ENCODE results near the gene RNF157.
"Not testable (repeated sequence)": the region's sequence is repeated elsewhere in the genome, so short reads cannot be mapped to it uniquely, and the experiment has no call there.

The RNF157 gene

DNA sequence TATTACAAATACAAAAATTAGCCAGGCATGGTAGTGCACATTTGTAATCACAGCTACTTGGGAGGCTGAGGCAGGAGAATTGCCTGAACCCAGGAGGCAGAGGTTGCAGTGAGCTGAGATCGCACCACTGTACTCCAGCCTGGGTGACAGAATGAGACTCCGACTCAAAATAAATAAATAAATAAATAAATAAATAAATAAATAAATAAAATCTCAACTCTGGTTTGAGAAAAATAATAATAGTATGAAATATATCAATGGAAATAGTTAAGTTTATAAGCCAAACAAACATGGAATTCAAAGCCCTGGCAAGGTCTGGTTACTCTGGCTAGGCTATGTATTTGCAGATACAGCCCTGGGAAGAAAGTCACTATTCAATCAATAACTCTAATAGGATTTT, 53.5 kb downstream of the RNF157 start:
- DNase-seq: not testable (repeated sequence)

DNA sequence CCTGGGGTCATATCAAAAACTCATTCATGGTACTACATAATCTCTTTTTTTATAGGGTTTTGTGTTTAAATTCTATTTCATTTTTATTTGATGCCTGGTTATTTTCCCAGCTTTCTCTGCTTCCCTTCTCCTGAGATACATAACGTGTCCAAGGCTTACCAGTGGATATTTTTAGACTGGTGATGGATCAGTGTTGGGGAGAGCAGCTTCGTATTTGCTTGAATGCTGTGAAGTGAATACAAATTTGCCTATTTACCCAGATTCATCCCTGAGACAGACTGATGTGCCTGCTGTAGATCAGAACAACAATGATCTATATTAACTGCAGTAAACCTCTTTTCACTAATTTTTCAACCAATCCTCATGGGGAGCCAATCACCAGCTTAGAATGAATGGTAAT, 56.0 kb downstream of the RNF157 start:
- DNase-seq: no peak

DNA sequence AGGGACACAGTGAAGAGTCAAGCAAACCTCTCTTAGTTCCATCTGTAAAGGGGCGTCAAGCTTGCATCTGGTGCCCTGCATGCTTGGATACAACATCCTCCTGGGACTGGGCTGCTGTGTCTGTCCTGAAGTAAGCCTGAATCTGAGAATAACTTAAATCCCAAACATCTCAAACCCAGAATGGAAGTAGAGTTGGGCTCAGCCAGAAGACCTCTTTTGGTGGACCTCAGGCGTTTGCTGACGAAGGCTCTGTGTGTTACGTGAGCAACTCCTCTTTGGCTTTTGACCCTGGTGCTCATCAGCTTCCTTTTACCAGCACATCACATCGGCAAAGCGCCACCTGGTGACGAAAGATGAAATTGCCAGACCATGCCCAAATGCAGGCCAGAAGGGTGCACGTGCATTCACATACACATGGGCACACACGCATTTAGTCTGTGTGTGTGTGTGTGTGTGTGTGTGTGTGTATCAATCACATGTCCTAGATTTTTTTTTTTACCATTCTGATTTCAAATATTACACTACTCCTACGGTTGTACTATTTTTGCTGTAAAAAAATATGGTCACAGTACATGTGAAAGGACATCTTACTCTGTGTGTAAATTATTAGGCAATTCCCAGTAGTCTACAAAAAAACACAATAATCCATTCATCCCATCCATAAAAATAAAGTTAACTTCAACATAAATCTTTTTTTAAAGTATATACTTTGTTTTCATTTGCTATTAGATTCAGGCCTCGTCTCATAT, 58.1 kb downstream of the RNF157 start:
- no peak for DNase-seq

DNA sequence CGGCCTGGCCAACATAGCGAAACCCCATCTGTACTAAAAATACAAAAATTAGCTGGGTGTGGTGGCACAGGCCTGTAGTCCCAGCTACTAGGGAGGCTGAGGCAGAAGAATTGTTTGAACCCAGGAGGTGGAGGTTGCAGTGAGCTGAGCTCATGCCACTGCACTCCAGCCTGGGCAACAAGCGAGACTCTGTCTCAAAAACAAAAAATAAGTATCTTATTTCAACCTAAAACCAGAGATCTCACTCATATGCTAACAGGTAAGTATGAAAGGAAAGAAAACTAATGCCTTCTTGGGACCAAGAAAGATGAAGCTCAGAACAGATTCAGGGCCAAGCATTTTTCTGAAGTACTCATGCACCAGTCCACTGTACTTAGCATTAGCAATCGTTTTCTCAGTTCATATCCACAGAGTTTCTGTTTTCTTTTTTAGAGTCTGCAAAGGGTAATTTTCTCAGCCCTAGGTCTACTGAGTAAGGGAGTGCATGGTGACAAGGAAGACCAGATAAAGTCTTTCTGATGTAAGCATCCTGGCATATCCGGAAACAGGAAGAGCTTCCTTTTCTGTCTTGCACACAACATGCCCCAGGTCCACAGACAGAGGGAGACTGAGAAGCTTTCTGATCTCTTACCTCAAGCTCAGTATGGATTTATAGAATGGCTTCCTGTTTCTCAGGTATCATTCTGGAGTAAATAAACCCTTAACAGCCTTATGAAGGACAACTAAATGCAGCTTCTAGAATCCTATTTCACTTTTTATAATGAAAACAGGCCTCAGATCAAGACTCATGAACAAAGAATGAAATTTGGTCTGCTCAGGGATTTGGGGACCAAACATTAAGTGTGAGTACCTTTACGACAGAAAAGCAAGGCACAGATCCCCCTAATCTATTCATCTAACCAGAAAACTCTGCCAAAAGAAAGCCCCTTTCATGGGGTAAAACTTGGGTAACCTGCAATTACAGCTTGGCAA, 60.5 kb downstream of the RNF157 start:
- DNase-seq: no peak

DNA sequence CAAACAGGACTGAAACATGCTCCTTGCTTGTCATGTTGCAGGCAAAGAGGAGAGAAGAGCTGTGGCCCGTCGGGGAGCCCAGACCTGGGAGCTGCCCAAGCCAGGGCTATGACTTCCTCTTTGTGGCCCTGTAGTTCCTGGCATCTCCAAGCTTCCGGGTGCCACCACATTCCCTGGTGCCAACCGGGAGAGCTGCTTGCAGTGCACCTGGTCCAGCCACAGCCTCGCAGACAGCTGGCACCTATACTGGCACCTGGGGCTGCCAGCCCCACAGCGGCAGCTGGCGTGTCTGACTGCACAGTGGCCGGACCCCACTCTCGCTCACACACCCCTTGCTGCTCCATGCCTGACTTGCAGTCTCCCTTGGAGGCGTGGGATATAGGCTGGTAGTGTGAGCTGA, 62.2 kb downstream of the RNF157 start:
- DNase-seq: no peak

DNA sequence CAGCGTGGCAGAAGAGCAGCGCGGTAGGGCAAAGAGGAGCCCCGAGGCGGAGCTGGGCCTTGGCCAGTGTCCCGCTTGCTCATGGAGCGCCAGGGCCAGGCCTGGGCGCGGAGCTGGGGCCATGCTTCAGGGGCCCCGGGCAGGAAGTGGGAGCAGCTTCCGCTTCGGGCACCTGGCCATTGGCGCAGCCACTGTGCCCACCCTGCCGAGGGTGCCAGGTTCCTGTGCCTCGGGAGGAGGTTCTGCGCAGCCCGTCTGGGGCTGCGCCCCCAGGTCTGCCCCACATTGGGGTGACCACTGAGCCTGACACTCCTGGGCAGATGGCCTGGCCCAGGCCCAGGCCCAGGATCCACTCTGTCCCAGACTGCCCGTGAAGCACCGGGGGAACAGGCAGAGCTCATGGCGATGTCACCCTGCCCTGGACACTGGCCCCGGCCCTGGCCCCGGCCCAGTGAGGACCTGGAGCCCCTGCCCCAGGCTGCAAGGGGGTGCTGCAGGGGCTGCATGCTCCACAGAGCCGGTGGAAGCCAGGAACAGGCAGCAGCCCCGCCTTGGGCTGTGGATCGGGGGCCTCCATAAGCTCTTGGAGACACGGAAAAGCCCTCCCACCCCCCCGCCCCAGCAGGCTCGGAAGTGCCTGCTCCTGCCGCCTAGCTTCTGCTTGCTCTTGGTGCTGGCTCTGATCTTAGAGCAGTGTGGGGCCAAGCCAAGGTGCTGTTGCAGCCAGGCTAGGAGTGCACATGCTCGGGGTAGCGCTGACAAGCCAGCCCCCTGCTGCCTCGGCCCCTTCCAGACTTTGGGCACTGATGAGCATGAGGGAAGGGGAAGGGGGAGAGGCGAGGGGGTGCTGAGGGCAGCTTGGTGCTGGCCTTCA, 63.4 kb downstream of the RNF157 start:
- DNase-seq: no peak

DNA sequence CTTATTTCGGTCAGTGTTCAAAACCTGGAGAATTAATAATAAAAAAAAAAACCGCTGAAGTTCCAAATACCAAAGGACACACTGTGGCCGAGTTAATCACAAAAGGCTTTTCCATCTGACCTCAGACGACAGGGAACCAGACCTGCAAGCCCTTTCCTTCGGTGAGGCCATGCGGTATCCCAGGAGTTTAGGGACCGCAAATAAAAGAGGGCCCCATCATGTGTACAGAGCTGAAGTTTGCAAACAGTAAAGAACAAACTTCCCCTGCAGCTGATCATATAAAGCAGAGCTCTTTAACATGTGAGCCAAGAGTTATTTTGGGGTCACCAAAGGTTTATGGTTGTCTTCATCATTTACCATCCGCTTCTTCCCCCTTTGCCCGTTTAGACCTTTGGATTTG, 66.3 kb downstream of the RNF157 start:
- no peak for DNase-seq

DNA sequence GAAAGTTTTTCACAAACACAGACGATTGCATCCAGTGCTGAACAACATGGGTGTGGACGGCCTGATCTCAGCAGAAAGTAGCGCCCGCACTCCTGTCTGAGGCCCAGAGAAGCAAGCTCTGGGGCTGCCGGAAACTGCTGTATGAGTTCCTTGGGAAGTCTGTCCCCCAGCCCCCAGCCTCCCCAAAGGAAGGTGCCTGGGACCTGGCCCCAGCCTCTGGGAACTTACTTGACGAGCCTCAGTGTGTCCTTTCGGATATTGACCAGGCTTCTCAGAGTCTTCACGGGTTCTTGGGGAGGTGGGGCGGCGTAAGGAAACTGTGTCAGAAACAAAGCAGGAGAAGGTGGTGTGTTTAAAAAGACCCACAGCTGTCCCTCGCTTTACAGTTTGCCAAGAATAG, 66.8 kb downstream of the RNF157 start:
- no peak for DNase-seq

DNA sequence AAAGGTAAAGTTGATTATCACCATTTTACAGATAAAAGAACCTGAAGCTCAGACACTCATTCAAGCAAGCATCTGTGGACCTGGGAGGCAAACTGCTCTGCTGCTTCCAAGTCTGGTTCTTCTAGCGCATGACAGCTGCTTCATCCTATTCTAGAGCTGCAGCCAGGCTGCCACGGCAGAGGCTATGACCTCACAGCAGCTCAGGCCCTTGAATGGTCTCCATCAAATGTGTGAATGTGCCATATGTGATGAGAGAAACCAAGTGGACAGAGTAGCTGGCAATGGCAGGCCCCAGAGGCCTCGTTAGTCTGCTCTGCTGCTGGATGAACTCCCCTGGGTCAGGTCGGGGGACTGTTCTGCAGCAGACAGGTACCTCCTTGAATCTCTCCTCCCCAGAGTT, 68.6 kb downstream of the RNF157 start:
- no peak for DNase-seq

DNA sequence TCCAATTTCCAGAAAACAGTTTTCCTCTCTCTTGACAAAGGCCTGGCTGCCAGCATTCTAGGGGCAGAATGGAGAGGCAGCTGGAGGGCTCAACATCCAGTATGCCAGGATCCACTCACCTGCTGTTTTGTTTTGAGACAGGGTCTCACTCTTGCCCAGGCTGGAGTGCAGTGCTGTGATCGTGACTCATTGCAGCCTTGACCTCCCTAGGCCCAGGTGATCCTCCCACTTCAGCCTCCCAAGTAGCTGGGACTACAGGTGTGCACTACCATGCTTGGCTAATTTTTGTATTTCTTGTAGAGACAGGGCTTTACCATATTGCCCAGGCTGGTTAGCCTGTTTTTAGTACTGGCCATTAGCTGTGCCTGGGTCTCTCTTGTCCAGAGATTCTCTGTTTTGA, 70.2 kb downstream of the RNF157 start:
- DNase-seq: no peak

DNA sequence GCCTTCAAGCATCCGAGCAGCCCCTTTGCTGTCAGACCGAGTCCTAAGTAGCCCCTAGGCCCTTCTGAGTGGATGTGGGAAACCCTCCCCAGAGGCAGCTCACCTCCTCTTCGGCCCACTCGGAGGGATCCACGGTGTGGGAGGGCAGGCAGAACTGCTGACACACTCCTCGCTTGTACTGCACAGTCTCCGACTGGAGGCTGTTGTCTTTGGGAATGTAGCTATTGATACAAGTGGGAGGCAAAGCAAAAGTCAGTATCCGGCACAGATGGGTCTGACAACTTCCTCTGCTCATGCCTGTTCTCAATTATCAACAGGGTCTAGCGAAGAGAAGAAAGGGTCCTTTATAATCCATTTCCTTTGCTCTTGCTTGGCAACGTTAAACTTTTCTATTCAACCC, 73.4 kb downstream of the RNF157 start:
- DNase-seq: no peak

DNA sequence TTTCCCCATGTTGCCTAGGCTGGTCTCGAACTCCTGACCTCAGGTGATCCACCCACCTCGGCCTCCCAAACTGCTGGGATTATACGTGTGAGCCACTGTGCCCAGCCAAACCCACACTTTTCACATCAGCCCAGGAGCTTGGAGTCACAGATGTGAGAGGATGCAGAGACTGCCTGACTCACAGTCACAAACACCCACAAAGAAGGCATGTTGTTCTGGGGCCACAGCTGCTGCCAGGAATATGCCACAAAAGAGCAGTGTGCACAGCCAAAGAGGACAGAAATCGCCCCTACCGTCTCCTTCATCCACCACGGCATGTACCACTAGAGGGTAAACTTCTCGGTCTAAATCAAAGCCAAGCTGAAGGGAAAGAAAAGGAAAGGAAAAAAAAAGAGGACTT, 74.1 kb downstream of the RNF157 start:
- DNase-seq: no peak

DNA sequence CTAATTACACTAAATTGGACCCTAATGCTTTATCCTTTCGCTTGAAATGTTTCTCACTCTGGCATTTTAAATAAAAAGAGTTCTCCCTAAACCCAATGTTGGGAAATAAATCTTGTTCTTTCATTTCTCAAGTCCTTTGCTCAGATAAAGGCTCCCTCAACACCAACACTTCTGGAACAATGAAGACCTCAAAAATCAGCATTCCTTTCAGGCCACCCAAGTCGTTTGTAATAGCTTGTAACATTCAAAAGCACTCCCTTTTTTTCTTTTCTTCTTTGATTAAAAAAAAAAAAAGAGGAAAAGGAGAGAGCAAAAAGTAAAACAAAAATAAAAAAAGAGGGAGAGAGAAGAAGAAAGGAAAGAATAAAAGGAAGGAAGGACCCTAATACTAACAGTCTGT, 76.0 kb downstream of the RNF157 start:
- DNase-seq: no peak

DNA sequence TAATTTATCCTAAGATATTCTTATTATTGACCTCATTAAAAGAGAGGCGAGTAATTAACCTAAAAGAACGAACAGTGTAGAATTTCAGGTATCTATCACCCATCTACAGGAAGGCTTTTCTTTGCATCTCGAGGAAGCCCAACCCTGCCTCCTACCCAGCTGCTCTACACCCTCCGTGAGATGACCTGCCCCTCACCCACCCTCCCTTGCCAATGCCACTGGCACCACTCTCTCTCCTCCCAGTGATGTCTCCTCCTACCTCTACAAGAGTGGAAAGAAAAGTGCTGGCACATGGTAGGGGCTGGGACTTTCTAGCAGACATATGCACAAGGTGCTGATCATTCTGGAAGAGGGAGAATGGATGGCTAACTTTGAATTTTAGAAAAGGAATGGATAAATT, 76.4 kb downstream of the RNF157 start:
- no peak for DNase-seq

DNA sequence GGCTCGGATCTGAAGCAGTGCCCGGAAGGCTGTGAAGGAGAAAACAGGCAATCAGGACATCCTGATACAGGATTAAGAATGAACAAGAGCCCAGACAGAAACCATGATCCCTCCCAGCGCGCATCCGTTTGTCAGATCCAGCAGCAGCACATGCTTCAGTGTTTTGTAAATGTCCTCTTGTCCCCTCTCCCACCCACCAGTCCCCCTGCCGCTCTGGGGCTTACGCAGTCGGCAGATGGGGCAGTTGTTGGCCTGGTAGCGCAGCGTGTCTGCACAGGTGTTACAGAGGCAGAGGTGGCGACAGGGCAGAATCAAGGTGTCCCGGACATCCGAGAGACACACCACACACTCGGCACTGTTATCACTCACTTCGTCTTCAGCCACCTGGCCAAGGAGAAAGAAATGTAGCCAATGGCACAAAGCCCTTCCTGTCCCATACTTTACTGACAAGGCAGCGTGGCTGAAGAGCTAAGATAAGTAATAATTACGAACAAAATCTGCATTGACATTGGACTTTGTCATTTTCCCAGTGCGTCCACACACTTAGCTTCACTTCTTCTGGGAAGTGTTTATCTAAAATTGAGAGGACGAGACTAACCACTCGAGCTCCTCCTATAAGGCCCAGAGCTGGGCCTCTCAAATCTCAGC, 78.5 kb downstream of the RNF157 start:
- DNase-seq: no peak

DNA sequence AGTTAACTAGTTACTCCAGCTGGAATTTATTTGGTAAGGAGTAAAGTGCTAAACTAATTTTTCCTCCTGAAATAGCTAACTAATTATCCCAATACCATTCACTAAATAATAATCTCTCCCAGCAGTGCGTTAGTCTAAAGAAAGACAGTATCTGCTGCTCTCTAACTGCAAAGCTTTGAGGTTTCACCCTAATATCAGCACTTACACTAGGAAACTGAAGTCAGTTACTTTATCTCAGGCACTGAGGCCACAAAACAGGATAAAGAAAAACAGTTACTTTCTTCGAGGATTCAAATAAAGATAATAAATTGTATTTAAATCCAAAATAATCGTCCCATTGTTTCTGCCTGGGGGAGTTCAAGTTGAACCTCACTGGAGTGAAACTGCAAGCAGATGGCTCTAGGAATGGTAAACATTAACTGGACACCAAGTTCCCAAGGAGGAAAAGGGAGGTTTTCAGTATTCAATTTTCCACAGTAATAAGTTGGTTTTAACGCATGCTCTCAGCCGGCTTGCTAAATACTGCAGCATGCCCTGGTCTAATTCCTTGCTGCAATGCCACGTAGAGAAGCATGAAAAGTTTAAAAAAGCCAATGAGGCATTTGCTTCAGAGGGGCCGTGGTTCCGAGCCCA, 79.3 kb downstream of the RNF157 start:
- DNase-seq: no peak

DNA sequence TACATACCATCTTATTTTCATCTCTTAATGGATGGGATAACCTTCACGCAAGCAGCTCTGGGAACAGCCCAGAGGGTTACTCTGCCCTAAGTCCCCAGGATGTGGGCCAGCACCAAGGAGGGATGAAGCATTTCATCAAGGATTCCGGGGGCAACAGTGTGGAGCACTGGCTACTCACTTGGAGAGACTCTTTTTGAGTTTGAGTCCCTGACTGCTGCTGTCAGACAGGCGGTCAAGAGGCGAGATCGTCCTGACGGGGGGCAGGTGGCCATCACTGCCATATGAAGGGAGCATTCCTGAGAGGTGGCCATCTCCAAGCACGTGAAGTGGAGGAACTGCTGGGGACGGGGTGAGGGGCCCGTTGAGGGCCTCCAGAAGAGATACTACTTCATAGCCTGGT, 81.1 kb downstream of the RNF157 start:
- no peak for DNase-seq

DNA sequence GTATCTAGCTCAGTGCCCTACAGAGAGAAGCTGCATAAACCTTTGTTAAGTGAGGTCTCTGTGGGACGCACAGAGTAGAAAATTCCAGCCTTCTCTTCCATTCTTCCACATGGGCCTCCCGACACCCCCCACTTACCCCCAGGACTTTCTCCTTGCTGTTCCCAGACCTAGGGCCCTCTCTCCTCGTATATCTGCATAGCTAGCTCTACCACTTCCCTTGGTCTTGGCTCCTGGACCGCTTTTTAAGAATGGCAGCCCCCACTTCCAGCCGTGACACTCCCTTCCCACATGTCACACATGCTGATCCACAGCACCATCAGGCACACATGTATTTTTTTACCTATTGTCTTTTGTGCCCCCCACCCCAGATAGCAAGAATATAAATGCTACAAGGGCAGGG, 82.5 kb downstream of the RNF157 start:
- no peak for DNase-seq

DNA sequence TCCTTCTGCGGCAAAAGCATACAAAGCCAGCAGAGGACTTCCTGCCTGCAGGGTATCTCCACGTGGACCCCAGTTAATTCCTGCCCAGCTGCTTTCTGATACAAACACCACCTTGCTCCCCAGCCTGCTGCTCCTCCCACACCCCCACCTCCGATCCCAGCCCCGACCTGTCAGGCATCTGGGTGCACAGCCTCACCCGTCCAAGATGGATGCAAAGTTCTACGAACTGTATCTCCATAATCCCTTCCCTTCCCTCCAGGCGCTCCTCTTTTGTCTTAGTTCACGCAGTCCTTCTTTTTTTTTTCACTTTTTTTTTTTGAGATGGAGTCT, 83.7 kb downstream of the RNF157 start:
- no peak for DNase-seq

DNA sequence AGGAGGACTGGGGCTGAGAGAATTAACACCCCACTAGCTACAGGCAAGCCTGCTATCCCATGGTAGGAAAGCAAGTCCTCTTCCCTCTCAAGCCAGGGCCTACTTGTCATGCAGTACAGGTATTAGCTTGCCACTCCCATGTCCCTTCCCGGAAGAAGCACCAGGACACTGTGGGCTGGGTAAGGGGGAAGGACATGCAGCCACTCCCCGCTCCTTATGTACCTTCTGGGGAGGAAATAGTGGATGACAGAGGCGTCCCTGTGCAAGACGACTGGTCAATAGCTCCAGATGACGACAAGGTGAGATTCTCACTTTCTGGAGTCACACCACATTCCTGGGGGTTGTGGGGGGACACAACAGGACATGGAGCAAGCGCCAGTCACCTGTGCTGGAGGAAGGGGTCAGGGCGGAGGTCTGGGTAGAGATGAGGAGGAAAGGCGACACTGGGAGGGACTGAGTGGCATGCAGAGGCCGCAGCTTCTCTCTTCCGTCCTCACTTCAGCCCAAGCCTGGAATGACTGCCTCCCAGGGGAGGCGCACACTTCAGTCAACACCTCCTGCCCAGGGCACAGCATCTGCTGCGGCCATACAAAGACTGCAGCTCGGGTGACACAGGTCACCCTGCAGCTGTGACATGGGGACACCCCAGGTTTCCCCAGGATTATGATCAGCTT, 84.2 kb downstream of the RNF157 start:
- DNase-seq: no peak

DNA sequence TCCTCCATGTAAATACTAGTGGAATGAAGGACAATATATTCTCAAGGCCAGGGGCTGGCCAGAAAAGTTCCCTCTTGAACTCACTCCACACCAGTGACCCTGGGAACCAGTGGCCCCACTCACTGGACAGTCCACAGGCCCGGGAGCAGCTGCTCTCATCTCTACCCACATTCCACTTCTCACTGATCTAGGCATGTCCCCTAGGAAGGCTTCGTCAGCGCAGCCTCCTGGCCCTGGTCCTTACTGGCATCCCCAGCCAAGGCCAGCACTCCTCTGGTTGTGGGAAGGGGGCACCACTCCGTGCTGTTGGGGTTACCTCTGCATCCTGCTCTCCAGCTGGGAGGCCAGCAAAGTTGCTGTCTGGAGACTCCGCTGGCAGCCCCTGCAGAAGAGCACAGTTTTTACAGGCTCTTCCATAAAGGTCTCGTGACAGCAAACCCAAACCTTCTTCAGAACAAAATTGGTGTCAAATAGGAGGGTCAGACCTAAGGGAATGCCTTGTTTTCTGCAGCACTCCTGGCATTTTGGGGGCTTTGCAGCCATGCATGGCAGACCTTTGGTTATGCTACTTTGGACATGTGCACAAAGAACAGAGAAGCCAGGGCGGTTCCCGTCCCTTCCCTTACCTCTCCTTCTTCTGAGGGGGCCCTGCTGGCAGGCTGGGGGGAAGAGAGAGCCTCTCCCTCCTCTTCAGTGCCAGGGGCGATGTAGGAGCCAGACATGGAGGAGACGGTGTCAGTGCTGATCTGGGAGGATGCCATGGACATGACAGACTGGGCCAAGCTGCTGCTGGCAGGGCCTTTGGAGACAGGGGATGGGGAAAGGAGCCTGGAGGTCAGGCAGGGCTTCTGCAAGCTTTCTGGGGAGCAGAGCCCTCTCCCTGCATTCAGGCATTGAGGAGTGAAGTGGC, 85.1 kb downstream of the RNF157 start:
- no peak for DNase-seq

All from cortex of kidney (tissue), 1 donor.